ENCODE measurements around the gene MT1H. TPM values are rescaled to one million over a fixed set of nuclear protein-coding genes. Genes with fewer than 3 reads are reported as not detected.
A peak's percentile ranks its signal among the peaks of the same experiment; 100 is the strongest.
"Not testable (repeated sequence)": the region's sequence is repeated elsewhere in the genome, so short reads cannot be mapped to it uniquely, and the experiment has no call there.

Gene MT1H
- total and polyA plus RNA-seq, 9 of the 15 experiments (the other 6 are each of a cell fraction or from before 2014, with no cell fraction given) = 0.13 to 0.37 TPM; not detected in 7

GRCh38 chr16:56664506-56664905 is 5.1 kb upstream of the MT1H start:
- no peak overlapping the region for H3K9ac ChIP-seq (ENCODE audit: insufficient read depth in 1 of 2, low read depth in 2 of 2, low read length in 2 of 2)
- no peak overlapping the region for H3K27ac ChIP-seq (ENCODE audit: extremely low read depth, low read depth, low read length)
- peaks cover 16% of the 10 kb centered on the region; the same call in 1 of the 2 replicates for H4K20me1 ChIP-seq (replicated peaks; ENCODE audit: control insufficient read depth, insufficient read depth, low read length)
- no peaks in the 10 kb centered on the region for H3K9me1 ChIP-seq (ENCODE audit: control insufficient read depth, insufficient read depth, low read length)
- intact Hi-C loops (cut with micrococcal nuclease) (no loop called here), in situ Hi-C loops (cut with MboI) (no loop called here)
- ATAC-seq = no peak
- H3K4me1 ChIP-seq (replicated peaks in 1 of 2; ENCODE audit: control insufficient read depth in 2 of 2, insufficient read depth in 2 of 2, low read length in 2 of 2) = peaks cover 0 to 9% of the 10 kb centered on the region in 2 experiments; a peak in 1 of 5 replicates
- WGBS (ENCODE audit: insufficient coverage, low coverage, missing lambda C conversion rate) = 0% methylated on average over 1 of the region's 1 CpG
- FAIRE-seq = no peak
- TF ChIP-seq ZNF785 (CRISPR knock-in tag; IDR thresholded peaks at IDR 0.05) = no peak
- TF ChIP-seq ESRRA (IDR thresholded peaks at IDR 0.05; ENCODE audit: borderline replicate concordance, low read depth) = 0 out of 2 replicates have a peak, but pooled peaks have one; percentile 39
- no peak for TF ChIP-seq GATAD2B (IDR thresholded peaks at IDR 0.05; ENCODE audit: borderline replicate concordance)
- no peak for TF ChIP-seq ZNF384 (IDR thresholded peaks at IDR 0.05; ENCODE audit: low read depth, low read length)
- no peaks in the 10 kb centered on the region for H3K9me3 ChIP-seq (replicated peaks; ENCODE audit: control insufficient read depth, insufficient read depth, low read depth, low read length)
- no peak overlapping the region for H3K4me2 ChIP-seq (ENCODE audit: insufficient read depth, low read length)
- DNase-seq (ENCODE audit: extremely low read depth in 1 of 4, low spot score in 3 of 4) = no peak
- CTCF ChIA-PET (ENCODE audit: low intra/inter-chr PET ratio) = no interaction called here
- H3K36me3 ChIP-seq (ENCODE audit: control insufficient read depth, insufficient read depth, low read length) = no peaks in the 10 kb centered on the region
- no peaks in the 10 kb centered on the region for H3K79me2 ChIP-seq (ENCODE audit: control insufficient read depth, insufficient read depth, low read length)
- H2AFZ ChIP-seq (ENCODE audit: low read depth, low read length) = no peak overlapping the region
- POLR2A ChIA-PET = no interaction called here
- H3K27me3 ChIP-seq (ENCODE audit: control insufficient read depth in 2 of 2, insufficient read depth in 2 of 2, low read length in 2 of 2) = peaks cover 42 to 69% of the 10 kb centered on the region in 2 experiments
- H3K4me3 ChIP-seq = no peak overlapping the region
- no TSS peak for BruUV-seq (replicated peaks)

GRCh38 chr16:56665286-56666261 is 4.0 kb upstream of the MT1H start:
- intact Hi-C loops (cut with micrococcal nuclease) = not testable (repeated sequence)

More at GRCh38 chr16:56665286-56666261, 4.0 kb upstream of the MT1H start:
- H4K20me1 ChIP-seq (replicated peaks; ENCODE audit: control insufficient read depth, insufficient read depth, low read length) = peaks cover 13% of the 10 kb centered on the region; the same call in 1 of the 2 replicates
- H3K36me3 ChIP-seq (ENCODE audit: control insufficient read depth, insufficient read depth, low read length); H2AFZ ChIP-seq (ENCODE audit: low read depth, low read length); H3K27ac ChIP-seq (ENCODE audit: extremely low read depth, low read depth, low read length); H3K4me2 ChIP-seq (ENCODE audit: insufficient read depth, low read length); H3K9ac ChIP-seq (ENCODE audit: insufficient read depth in 1 of 2, low read depth in 2 of 2, low read length in 2 of 2); H3K79me2 ChIP-seq (ENCODE audit: control insufficient read depth, insufficient read depth, low read length); in situ Hi-C loops (cut with MboI); POLR2A ChIA-PET; ATAC-seq; DNase-seq (ENCODE audit: extremely low read depth in 1 of 4, low spot score in 3 of 4); H3K9me3 ChIP-seq (replicated peaks; ENCODE audit: control insufficient read depth, insufficient read depth, low read depth, low read length); BruUV-seq (replicated peaks); H3K9me1 ChIP-seq (ENCODE audit: control insufficient read depth, insufficient read depth, low read length); CTCF ChIA-PET (ENCODE audit: low intra/inter-chr PET ratio); H3K4me3 ChIP-seq: not testable (repeated sequence)
- FAIRE-seq = peak; percentile 32
- H3K27me3 ChIP-seq (ENCODE audit: control insufficient read depth in 2 of 2, insufficient read depth in 2 of 2, low read length in 2 of 2) = peaks cover 46 to 74% of the 10 kb centered on the region in 2 experiments
- peaks cover 0 to 11% of the 10 kb centered on the region in 2 experiments; a peak in 1 of 5 replicates for H3K4me1 ChIP-seq (replicated peaks in 1 of 2; ENCODE audit: control insufficient read depth in 2 of 2, insufficient read depth in 2 of 2, low read length in 2 of 2)
- WGBS (ENCODE audit: insufficient coverage, low coverage, missing lambda C conversion rate) = 0% methylated on average over 8 of the region's 8 CpGs

All from K562 (cell line).